Limb (tissue), 2 donors: ENCODE data around the gene IGSF21.
"Not testable (repeated sequence)": the region's sequence is repeated elsewhere in the genome, so short reads cannot be mapped to it uniquely, and the experiment has no call there.

ENCODE experiments used
- DNase-seq, 2 donors: peaks; one replicate each; pipeline ENCODE4 v3.0.0-alpha.2; 2016; ENCODE audit errors: extremely low spot score in 2 of 2

Gene IGSF21

DNA sequence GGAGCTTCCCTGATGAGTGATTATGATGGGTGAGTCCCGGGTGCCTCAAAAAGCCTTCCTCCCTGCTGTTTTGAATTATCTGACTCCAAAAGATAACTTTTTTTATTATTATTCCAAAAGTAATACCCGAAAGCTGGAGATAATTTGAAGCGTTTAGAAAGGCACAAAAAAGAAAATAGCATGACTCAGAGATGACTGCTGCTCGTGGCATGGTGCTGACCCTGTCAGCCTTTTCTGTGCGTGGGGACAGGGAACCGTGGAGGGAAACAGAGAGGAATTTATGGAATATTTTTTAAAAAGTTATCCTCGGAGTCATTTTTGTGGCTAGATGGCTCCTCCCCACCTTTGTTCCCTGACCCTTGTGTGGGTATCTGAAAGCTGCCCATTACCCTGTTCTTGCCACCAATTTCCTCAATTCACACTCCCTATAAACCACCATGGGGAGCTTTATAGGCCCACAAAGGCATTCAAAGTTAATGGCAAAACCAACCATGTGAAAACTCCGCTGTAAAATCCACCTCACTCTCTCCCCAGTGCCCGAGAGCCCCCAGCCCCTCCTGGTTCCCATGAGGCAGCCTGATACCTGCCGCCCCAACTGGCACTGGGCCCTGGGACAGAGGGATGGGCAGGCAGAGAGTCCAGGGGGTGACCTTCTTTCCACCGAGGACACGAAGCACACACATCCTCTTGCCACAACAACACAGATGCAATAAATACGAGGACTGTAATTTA, 37.5 kb downstream of the IGSF21 start:
- no peak for DNase-seq

DNA sequence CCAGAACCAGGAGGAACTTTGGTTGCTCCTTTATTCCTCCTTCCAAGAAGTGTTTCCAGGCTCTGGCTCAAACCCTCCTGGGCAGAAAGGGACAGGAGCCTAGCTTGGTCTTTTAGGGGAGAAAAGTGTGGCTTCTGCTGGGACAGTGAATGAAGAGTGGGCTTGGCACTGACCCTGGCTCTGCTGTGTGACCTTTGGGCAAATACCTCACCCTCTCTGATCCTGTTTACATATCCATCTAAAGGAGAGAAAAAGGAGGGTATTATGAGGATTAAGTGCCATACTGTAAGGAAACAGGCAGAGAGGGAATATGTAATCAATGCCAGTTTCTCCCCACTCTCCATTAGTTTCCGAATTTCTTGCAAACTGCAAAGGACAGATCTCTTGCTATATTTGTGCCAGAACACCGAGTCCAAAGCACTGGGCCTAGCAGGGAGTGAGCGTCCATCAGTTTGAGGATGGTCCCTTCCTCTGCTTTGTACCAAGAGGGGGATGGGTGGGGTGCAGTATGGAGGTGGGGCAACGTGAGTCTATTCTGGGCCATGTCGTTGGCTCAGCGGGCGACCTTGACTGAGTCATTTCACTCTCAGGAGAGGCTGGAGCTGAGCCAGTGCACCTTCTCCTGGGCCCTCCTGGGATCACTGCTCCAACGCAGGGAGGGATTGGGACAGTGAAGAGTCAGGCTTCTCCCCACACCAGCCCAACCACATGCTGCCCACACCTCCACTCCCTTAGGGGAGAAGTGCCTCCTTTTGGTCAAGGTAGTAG, 38.4 kb downstream of the IGSF21 start:
- no peak for DNase-seq

DNA sequence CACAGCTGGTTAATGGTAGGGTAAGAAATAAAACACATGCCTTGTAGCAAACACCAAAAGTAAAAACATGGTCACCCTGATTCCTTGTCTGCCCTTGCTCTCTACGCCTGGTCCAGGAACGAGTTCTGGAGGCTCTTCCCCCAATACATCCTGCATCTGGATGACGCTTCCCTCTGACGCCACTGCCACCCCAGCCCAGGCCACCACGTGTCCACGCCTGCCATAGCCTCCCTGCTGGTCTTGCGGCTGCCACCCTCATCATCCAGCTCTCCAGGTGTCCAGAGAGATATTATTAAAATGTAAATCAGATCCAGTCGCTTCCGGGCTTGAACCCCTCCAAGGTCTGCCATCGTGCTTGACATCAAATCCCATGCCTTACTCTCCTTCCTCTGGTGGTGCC, 39.3 kb downstream of the IGSF21 start:
- DNase-seq = no peak

DNA sequence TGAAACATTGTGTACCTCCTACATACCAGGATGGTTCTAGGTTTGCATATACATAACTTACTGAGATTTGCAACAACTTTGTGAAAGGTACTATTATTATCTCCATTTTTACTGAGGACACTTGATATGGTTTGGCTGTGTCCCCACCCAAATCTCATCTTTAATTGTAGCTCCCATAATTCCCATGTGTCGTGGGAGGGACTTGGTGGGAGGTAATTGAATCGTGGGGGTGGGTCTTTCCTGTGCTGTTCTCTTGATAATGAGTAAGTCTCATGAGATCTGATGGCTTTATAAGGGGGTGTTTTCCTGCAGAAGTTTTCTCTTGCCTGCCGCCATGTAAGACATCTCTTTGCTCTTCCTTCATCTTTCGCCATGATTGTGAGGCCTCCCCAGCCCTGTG, 40.1 kb downstream of the IGSF21 start:
- no peak for DNase-seq

DNA sequence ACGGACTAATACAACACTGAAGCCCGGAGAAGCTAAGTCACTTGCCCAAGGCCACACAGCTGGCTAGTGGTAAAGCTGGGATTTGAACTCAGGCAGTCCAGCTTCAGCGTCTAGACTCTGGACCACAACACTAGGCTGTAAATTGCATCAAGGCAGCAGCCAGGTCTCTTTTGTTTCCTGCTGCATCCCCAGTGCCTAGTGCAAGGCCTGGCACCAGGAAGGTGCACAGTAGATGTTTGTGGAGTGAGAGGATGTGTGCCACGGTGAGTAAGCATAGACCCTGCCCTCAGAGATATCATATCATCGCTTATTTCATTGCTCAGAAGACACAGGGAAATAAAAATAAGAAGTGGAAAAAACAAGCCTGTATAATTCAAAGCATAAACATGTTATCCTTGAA, 40.9 kb downstream of the IGSF21 start:
- no peak for DNase-seq

DNA sequence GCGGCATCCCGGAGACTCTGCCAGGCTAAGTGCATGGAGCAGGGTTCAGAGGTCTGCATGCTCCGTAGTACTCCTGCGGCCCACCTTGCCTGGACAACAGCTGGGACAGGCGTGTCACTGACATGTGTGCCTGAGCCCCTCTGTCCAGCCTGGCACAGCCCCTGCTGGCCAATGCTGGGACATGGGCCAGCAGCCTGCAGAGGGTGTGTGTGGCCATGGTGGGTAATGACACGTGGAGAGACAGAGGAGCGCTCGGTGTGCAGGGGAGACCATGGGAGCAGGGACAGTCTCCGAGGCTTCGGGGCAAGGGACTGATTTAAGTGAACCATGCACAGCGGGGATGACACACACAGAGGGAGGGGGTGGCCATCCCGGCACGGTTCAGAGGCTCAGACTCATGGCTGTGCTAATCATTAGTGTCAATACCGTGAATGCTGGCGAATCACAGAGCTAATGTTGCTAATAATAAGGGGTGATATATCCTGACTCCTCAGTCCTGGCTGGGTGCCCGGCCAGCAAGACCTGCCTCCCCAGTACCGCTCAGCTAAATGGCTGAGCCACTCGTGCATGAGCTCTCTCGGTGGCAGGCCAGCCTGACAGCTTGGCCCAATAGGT, 41.5 kb downstream of the IGSF21 start:
- DNase-seq = no peak

DNA sequence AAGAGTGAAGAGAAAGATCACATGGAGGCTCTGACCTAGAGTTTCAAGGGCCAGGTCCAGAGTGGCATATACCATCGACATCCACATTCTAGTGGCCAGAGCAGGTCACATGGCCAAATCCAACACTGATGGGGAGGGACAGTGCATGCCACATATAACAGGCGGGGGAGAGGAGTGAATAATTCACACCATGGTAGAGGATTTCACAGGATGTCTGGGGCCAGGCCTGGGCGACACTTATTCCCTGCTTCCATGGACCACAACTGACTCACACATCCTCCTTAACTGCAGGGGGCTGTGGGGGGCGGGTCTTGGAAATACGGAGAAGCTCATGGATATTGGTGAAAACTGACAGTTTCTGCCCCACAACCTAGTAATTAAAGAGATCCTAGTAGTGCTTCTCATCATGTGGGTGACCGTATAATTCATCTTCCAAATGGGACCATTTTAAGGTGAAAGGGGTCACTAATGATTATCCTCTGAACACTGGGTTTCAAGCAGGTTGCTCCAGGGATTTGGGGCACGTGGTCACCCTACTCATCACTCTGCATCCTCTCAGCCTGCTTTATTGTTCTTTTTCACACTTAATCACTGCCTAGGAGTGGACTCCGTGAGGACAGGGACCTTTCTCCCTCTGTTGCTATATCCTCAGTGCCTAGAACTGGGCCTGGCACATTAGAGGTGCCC, 44.0 kb downstream of the IGSF21 start:
- no peak for DNase-seq

DNA sequence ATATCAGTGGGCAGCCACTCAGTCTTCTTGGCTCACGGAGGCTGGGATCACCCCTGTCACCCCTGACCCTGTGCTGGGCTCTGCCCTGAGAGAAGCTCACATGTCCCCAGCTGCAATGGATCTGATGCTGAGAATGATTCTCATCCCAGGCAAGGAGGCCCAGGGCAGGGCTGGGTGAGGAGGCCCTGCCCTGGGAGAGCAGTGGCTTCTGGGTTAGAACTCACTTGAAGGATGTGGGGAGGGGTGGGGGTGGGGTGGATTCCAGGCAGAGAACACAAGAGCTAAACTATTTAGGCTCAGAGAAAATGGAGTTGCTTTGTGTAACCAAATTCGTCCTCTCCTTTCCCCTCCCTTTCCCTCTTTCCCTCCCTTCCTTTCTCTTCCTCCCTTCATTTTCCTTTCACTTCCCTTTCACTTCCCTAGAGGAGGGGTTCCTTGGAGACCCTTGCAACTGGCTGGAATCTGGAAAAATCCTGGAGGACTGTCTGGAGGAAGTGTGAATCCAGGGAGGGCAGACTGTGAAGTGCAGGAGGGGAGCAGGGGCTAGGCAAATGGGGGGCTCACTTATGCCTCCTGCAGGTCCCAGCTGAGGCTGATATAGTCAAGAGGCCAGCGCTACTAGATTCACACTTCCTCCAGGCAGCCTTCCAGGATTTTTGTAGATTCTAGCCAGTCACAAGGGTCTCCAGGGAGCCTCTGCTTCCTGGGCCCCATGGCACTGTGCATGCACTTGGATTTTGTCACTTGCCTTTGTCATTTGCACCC, 47.0 kb downstream of the IGSF21 start:
- no peak for DNase-seq

DNA sequence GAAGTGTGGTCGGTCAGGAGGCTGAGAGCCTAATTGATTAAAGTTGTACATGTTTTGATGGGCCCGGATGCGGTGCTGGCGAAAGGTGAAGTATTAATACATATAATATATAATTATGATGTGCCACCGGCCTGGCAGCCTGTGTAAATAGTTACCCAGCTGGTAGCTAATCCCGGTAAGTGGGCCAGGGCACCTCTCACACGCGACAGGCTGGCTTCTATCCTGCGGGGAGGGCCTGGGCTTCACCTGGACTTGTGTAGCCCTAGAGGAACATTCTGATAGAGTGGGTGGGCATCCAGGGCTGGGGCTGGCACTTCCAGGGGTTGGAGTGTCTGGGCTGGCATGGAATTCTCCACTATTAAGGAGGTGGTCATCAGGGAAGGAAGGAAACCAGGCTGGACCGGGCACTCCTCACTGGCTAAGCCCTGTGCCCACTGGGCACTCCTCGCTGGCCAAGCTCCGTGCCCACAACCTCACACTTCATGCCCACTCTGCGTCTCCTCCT, 48.3 kb downstream of the IGSF21 start:
- DNase-seq = no peak

DNA sequence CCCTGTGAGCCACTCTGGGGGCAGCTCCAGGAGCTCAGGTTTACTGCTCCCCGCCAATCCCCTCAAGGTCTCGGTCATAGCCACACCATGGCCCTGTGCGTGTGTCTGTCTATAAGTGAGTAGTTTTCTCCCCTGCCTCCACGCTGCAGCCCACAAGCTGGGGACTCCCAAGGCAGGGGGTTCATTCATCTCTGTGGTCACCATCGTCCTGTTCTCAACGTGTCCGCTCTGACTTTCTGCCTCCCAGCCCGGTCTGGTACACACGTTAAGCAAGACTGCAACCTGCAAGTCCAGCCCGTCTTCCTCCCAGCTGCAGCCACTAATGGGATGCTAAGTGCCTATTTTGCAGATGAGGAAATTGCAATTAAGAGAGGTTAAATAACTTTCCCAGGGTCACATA, 49.8 kb downstream of the IGSF21 start:
- DNase-seq = no peak

DNA sequence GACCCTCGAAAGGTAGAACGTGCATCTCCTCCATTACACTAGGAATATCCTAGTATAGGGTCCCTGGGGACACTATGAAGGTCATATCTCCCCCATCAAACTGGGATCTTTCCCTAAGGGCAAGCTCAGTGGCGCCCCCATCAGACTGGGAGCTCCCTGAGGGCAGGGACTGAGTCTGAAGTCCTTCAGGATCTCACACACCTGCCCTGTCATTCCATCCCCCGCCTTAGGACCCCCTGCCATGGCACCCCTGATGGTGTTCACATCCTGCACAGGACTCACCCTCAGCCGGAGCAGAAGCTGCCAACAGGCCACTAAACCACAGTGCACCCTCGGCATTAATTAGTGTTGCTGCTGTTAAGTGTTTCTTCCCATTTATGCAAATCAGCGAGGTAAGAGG, 50.4 kb downstream of the IGSF21 start:
- DNase-seq = no peak

DNA sequence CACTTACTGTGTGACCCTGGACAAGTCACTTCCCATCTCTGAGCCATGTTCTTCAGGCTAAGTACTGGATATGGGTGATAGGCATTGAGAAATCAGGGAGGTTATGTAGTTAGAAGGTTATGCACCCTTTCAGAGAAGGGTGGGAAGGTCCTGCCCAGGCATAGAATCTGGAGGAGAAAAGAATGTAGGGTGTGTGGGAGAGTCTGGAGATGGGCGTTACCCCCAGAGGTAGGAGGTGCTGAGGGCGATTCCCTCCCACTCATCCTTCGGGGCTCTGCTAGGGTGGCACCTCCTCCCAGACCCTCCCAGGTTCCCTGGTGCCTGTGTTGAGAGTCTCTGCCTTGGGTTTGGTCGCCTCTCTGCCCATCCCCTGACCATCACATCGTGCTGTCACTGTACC, 51.1 kb downstream of the IGSF21 start:
- DNase-seq = no peak

DNA sequence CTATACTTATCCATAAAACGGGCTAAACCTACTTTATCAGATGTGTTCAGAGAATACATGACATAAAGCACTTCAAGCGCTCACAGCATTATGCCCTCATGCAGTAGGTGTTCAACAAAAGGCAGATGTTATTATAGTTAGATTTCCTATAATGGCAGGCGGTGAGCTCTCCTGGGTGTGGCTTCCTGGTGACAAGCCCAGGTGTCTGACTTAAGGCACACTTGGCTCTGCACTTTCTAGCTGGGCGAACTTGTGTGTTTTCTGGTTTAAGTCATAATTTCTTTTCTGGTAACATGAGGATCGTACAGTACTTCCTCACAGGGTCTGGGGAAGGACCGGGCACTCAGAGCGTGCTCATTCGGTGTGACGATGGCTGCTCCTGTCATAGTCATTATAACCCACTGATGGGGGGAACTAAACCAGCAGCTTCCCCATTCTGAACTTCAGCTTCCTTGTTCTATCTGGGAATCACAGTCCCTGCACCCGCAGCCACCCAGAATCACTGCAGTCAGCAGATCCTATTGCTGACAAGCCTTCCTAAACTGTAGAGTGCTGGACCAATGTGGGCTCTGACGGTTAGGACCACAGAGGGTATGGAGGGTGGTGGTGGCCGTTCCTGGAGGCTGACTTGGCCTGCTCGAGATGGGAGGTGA, 52.8 kb downstream of the IGSF21 start:
- no peak for DNase-seq

DNA sequence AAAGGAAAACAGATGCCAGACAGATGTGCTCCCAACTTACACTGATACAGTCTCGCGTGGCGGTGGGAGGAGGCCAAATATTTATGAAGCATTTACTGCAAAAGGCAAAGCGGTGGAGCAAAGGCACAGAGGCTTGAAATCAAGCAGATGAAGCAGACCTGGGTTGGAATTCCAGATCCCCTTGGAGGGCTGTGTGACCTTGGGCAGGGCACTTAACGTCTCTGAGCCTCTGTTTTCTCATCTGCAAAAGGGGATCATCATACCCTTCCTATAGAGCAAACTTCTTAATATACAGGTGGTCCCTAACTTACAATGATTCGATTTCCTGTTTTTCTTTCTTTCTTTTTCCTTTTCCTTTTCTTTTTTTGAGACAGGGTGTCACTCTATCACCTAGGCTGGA, 54.1 kb downstream of the IGSF21 start:
- DNase-seq = peak; percentile 14 to 40

DNA sequence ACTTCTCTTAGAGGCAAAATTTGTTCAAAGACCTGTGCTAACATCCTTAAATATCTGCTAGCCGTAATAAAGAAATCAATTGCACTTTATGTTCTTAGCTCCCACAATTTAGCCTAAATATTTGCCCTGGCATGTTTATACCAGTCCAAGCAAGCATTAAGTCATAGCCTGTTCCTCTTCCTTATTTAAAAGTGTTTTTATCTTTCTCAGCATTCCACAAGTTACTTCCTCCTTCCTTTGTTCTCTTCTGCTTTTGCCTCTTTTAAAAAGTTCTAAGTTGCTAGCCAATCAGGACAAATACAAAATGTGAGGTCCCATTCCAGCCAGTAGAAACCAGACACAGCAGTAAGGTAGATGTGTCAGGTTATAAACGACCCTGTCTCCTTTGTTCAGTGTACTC, 58.0 kb downstream of the IGSF21 start:
- not testable (repeated sequence) for DNase-seq

DNA sequence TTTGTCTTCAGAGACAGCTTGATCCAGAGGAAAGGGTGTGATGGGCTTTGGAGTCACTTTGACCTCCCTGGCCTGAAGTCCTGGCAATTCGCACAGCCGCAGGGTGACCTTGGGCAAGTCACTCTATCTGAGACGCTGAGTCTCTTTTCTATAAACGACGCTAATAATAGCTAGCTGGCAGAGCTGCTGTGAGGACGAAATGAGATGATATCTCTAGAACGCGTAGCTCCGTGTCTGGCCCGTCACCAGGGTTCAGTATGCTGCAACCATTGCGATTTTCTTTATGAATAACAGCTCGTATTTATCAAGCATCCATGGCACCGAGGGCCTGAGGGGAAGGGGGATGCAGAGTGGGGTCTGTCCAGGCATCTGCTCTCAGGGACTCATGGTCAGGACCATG, 58.7 kb downstream of the IGSF21 start:
- DNase-seq = no peak

DNA sequence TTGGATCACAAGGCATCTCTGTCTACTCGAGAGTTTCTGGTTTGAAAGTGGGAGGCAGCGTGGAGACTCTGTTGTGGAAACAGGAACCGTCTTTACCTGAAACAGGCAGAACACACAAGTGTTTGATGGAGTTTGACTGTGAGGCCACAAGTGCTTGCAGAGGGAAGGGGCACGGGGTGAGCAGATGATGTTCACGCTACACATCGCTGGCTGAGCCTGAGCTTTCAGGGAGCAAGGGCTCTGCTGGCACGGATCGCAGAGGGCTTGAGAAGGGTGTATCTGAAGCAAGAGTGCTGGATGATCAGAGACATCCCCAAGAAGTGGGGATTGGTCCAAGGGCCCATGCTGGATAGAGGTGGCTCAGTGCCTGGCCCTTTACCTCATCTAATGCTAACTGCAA, 59.3 kb downstream of the IGSF21 start:
- no peak for DNase-seq

DNA sequence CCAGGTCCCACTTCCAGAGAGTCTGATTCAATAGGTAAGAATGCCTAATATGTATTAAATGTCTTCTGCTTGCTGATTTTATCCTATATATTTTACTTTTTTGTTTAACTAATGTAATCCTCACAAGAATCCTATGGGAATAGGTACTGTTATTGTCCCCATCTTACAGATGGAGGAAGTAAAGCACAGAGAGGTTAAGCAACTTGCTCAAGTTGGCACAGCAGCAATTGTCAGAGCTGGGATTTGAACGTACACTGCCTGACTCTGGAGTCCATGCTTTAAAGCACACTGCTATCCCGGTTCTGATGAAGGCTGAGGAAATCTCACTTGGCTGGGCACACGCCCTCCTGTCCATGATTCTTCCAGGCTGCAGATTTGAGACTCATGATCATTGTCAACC, 62.8 kb downstream of the IGSF21 start:
- DNase-seq = no peak

DNA sequence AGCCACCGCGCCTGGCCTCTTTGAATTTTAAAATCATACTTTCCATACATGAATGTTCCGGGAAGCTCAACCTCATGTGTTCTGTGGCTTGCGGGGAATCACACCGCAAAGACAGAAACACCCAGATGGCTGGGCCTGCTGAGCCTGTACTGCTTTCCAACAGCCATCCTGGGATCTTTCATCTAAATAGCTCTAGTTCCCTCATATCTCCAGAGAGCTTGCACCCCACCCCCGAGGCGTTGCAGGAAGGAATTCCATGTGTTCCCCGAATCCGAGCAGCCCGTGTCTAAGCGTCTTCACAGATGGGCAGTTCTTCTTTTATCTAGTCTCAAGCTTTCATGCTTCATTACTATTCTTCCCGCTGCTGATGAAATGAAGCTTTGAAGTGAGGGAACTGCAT, 66.4 kb downstream of the IGSF21 start:
- no peak for DNase-seq

DNA sequence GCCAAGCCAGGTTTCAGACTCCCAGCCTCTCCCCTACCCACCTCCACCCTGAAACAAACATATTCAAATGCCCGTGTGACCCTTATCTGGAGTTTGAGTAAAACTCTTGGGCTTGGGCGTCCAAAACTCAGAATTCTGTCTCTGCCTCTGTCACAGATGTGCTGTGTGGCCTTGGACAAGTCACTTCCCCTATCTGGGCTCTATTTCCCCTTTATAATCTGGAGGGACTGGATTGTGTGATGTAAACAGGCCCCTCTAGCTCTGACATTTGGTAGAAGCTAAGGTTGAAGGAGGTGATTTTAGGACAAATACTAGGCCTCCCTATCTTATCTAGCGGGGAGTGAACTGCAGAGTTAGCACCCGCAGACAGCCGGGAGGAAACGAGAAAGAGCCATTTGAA, 67.5 kb downstream of the IGSF21 start:
- DNase-seq = no peak
